Stimulated activated CD8-positive, alpha-beta memory T cell treated with anti-CD3 and anti-CD28 coated beads, Interleukin-7, amount 100 ng/mL, for 24 hours (primary cell): ENCODE results near the gene KIAA0040.

Source experiments
- DNase-seq: peaks from one replicate; pipeline ENCODE4 v3.0.0-alpha.2; 2020; ENCODE audit warnings: low read depth

KIAA0040 gene

GRCh38 chr1:175192630-175193526, at the start of gene KIAA0040:
KIAA0040 (minus strand) TSS chr1:175192776; CDS start chr1:175161013, 31,763 bp downstream.
- peak; percentile 37 for DNase-seq

GRCh38 chr1:175237389-175237788, 44.8 kb upstream of the KIAA0040 start:
- no peak for DNase-seq

DNA sequence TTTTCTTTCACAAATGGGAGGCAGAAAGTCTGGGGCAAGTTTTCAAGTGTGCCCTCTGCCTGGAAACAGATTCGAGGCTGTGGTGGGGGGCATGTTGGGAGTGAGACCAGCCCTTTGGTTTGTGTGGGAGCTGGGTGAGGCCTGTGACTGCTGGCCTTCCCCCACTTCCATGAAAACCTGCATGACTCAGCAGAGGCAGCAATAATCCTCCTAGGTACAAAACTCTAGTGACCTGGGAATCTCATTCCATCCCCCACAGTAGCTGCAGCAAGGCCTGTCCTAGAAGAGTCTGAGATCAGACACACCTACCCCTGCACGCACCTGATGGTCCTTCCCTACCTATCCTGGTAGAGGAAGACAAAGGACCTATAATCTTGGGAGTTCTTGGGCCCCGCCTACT, 42.1 kb upstream of the KIAA0040 start:
- no peak for DNase-seq

DNA sequence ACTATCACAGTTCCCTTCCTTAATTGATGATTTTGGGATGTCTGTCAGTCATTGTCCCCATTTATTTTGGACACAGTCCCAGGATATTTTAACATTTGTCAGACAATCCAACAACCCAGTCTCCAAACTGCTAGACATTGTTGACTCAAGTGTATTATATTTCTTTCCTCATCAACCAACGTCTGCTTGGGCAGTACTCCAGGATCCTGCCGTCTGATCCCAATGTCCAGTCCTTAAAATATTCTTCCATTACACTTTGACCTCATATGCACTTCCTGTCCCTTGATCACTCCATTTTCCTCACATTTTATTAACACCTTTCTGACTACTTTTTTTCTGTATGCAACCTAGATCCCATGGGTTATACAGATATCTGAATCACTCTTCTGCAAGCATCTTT, 39.8 kb upstream of the KIAA0040 start:
- no peak for DNase-seq

DNA sequence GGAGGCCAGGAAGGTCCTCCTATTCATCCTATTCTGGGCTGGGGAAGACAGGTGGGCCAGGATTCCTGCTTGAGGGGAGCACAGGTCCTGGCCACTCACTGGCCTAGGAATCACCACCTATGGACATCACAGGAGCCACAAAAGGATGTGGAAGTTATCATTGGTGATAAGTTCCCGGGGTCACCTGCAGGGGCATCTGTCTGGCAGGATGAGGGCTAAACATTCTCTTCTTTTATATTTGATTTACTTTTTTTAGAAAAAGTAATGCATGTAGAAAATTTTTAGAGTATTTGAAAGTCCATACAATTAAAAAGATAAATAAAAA, 33.2 kb upstream of the KIAA0040 start:
- no peak for DNase-seq

DNA sequence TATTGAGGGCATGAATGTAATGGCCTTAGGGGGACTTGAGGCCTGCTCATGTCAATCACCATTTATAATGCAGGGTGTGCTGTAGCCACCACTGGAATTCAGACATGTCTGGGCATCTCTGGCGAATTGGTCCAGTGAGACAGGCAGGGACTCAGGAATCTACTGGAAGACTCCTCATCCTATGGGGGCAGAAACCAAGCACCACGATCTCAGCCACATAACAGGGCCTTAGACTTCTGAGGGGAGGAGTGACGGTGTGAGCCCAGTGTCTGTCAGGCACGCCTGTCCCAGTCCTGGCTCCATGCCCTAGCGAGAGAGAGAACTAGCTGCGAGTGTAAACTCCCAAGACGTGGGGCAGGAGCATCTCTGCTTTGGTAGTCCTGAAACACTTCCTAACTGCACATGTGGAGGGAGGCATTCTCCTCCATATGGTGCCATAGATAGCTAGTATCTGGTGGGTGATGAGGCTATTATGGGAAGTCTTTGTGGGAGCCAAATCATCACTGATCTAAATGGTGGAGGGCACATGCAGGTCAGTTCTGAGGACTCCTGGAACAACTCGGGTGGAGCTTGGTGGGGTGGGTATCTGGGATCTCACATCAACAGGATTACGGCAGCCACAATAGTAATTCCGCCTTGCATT, 29.8 kb upstream of the KIAA0040 start:
- DNase-seq, result no peak

- no peak for DNase-seq
Measured at GRCh38 chr1:175221557-175222175, 29.1 kb upstream of the KIAA0040 start.

- no peak for DNase-seq
Measured at GRCh38 chr1:175220853-175221556, 28.4 kb upstream of the KIAA0040 start.

DNA sequence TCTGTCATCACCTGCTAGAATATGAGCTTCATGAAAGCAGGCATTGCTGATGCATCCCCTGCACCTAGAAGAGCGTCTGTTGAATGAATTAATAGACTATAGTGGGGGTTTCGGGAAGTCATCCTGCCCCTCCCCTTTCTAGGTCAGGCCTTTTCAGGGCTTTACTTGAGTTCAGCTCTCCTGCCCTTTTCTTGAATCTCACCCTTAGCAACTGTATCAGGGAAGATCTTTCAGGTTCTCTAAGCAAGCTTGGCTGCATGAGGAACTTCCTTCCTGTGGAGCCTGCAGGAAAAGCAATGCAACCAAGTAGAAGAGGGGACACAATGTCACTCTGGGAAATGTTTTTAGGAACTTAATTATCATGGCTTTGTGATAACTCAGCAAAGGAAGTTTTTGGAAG, 27.2 kb upstream of the KIAA0040 start:
- no peak for DNase-seq

DNA sequence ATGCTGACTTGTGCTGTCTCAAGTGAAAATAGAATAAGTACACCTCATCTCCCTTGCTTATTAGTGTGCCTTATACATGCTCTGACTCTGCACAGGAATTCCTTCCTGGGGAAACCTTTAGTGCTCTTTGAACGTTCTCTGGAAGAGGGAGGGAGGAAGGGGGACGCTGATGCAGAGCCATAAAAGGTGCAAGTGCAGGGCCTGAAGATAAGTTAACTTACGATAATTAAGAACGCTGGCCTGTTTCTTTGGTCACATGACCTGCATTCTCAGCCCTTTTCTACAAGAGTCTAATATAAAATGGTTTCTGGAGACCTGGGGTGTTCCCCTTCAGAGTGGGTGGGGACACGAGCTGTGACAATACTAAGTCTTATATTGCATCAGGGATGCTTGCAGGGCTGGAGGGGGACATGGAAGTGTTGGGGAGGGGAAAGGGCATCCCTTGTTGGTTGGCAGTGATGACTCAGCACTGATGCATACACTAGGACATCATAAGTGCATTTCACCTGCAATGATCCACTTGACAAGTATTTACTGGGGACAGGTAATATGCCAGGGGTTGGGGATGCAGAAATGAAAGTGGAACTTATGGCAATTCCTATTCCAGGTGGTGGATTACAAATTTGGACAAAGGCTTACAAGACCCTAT, 26.3 kb upstream of the KIAA0040 start:
- no peak for DNase-seq

DNA sequence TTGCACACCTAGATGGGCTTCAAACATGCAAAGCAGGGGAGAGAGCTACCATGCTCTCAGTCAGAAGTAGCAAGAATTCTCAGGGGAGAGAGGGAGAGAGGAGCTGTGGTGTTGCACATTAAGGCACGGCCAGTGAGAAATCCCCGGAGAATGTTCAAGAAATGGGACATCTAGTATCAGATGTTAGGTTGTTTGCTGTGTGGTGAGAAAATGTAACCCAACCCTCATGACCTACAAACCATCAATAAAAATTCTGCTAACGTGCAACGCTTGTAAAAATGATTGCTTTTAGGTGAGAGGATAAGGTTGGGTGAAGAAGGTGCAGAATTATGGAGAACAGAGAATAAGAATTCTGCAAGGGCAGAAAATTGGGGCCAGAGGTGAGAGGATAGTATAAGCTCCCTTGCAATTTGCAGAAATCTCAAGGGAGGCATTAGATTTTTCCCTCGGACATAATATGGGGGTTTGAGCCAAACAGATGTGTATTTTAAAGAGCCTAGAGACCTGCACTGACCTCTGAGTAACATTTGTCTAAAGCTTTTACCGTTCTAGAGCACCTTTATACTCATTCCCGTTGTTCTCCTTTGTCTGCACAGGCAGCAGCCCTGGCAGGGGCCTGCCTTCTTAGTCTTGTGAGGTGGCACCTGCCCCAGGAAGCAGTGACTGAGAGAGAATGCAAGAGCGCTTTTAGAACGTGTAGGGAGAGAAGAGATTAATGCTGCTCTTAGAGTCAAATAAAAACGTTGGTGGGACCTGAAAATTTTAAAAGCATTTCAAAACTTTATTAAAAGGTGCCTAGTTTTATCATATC, 25.4 kb upstream of the KIAA0040 start:
- DNase-seq, result no peak

DNA sequence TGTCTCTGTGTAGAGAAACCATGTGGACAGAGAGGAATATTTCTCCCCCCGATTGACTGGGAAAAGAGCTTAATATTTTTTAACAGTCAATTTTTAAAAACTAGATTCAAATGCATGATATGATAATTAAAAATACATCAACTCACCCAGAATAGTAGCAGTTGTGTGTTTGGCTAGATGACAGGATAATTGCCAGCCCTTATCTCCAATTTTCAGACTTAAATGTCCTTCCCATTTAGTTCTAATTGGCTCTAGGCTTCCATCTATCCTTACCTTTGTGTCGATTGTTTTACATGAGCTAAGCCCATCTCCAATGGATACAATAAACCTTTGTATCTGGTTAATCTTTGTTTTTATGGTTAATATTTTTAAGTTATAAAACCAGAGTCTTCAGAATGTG, 23.9 kb upstream of the KIAA0040 start:
- no peak for DNase-seq

DNA sequence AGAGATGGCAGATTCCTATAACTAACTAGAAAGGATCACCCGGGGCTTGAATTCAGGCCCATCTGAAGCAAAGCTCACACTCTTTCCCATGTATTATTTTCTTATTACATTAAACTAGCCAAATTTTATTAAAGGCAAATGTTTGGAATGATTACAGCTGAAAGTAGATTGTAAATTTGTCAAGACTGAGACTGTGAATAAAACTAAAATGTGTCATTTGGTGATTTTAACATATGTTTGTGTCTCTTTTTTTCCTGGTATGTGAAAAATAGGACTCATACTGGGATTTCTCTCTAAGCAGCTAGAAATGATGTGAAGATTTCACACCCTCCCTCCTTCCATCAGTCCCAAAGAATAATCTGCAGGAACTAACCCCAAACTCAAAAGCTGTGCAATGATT, 19.1 kb upstream of the KIAA0040 start:
- DNase-seq, result no peak

GRCh38 chr1:175210744-175211143, 18.2 kb upstream of the KIAA0040 start:
- DNase-seq, result no peak

DNA sequence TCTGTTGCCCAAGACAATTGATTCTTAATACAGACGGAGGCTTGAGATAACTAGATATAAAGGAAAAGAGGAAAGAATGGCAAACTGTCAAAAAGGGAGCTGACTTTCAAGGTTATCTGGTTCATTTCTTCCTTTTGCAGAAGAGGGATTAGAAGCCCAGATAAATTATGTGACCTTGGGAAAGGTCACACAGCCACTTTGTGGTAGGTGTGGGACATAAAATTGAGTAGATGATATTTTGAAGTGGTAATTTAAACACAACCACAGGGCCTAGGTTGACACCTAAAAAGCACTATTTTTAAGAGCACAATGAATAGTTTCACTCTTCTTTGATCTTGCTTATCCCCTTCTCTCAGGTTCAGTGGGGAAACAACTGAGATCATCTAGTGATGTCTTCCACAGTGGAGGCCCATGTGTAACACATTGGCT, 16.9 kb upstream of the KIAA0040 start:
- DNase-seq, result no peak

- DNase-seq, result no peak
Measured at GRCh38 chr1:175208773-175209492, 16.4 kb upstream of the KIAA0040 start.

DNA sequence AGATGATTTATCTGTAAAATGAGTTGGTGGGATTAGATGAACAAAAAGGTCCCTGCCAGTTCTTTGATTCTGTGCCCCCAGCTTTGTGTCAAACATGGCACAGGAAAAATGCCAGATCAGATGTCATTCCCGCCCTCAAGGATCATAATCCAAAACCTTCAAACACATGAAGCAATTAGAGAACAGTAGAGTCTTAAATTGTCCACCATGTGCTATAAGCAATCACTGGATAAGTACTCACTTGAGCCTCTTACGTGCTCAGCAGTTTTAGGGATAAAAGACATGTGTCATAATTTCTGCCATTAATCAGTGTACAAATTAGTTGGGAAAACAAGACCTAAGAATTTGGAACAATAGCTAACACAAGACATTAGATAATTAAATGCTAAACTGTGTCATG, 15.4 kb upstream of the KIAA0040 start:
- no peak for DNase-seq

DNA sequence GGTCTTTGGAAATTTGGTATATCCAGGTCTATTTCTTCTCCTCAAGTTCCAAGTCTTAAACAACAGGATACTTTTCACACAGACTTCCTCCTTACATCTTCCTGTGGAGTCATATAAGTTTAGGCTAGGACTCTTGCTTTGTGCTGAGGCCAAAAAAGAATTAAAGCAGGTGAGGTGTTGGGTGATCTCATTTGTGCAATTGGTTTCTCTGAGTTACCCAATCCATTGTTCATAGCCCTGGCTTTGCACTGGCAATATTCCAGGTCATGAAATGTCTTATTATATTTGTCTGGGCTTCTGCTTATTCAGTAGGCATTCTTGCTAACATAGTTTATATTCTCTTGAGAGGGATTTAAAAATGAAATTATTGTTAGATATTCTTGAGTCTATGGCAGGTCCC, 14.1 kb upstream of the KIAA0040 start:
- DNase-seq, result no peak

GRCh38 chr1:175204330-175204729, 11.8 kb upstream of the KIAA0040 start:
- no peak for DNase-seq

GRCh38 chr1:175203570-175204068, 11.0 kb upstream of the KIAA0040 start:
- DNase-seq, result no peak
